SU-DHL-6 (cell line): ENCODE results near the gene HHAT.

Experiments used
- H2AFZ ChIP-seq: fragments of 200-600 bp; sonication (generic); 2 replicates; pipeline ENCODE4 v1.6.1; 2014; ENCODE audit warnings: low read depth, mild to moderate bottlenecking, moderate library complexity, mixed read lengths, antibody characterized with exemption, low read length; ENCODE audit not compliant: severe bottlenecking
- H3F3A ChIP-seq: fragments of 200-600 bp; shearing (Covaris generic); 2 replicates; pipeline ENCODE4 v1.6.0; 2016; ENCODE audit warnings: antibody characterized with exemption, mild to moderate bottlenecking; ENCODE audit not compliant: insufficient read depth
- H3K27ac ChIP-seq: fragments of 200-600 bp; sonication (generic); 2 replicates; pipeline ENCODE4 v1.5.1; 2016; ENCODE audit warnings: low read depth, mild to moderate bottlenecking, low read length, moderate library complexity, mixed read lengths
- H3K27me3 ChIP-seq: fragments of 200-600 bp; sonication (generic), shearing (Covaris generic); 2 replicates; pipeline ENCODE4 v1.6.0; 2014; ENCODE audit warnings: mild to moderate bottlenecking, low read length
- H3K36me3 ChIP-seq: fragments of 200-600 bp; sonication (generic); 2 replicates; pipeline ENCODE4 v1.6.1; 2014; ENCODE audit warnings: mild to moderate bottlenecking, low read length, mixed read lengths
- H3K4me2 ChIP-seq: fragments of 300-600, 200-600 bp; shearing (Covaris generic), sonication (generic); 2 replicates; pipeline ENCODE4 v1.6.0; 2014; ENCODE audit warnings: low read length, low read depth, mild to moderate bottlenecking; ENCODE audit not compliant: poor library complexity, severe bottlenecking
- H3K4me3 ChIP-seq: fragments of 200-600 bp; sonication (generic); 2 replicates; pipeline ENCODE4 v1.5.1; 2014; ENCODE audit warnings: antibody characterized with exemption, low read length, mild to moderate bottlenecking, mixed read lengths; ENCODE audit not compliant: insufficient read depth, poor library complexity, severe bottlenecking
- H3K79me2 ChIP-seq: fragments of 200-600 bp; sonication (generic); 2 replicates; pipeline ENCODE4 v1.6.1; 2014; ENCODE audit warnings: mild to moderate bottlenecking, low read length, moderate library complexity; ENCODE audit not compliant: insufficient read depth
- H3K9ac ChIP-seq: fragments of 200-600 bp; sonication (generic); 2 replicates; pipeline ENCODE4 v1.7.0; 2014; ENCODE audit warnings: mild to moderate bottlenecking, low read length
- H3K9me2 ChIP-seq: fragments of 200-600 bp; sonication (generic); replicated peaks from 2 replicates; pipeline ENCODE4 v1.6.1; 2014; ENCODE audit warnings: low read length; ENCODE audit not compliant: insufficient read depth
- H3K9me3 ChIP-seq: fragments of 200-600 bp; sonication (generic); 2 replicates; pipeline ENCODE4 v1.6.1; 2014; ENCODE audit warnings: low read length, mixed read lengths; ENCODE audit not compliant: insufficient read depth
- H4K20me1 ChIP-seq: fragments of 200-600 bp; sonication (generic); 2 replicates; pipeline ENCODE4 v1.6.1; 2014; ENCODE audit warnings: low read depth, mild to moderate bottlenecking, antibody characterized with exemption, low read length, moderate library complexity, mixed read lengths
- CTCF ChIP-seq: fragments of 200-600 bp; sonication (generic); IDR thresholded peaks from one replicate; pipeline ENCODE4 v1.5.1; 2017; ENCODE audit warnings: antibody characterized with exemption, mild to moderate bottlenecking, low read length, moderate library complexity; ENCODE audit not compliant: insufficient read depth, poor library complexity, severe bottlenecking
- EZH2phosphoT487 ChIP-seq: fragments of 200-600 bp; sonication (generic), shearing (Covaris generic); conservative IDR thresholded peaks from 2 replicates; pipeline ENCODE4 v1.6.1; 2018; ENCODE audit warnings: mild to moderate bottlenecking, antibody characterized with exemption, low read length, moderate library complexity, mixed read lengths

HHAT gene

GRCh38 chr1:210684466-210685294, 356.0 kb downstream of the HHAT start:
- no peaks in the 10 kb centered on the region for H3F3A ChIP-seq
- H3K27ac ChIP-seq = no peak overlapping the region
- no peak for TF ChIP-seq EZH2phosphoT487
- H3K4me3 ChIP-seq = no peak overlapping the region
- no peaks in the 10 kb centered on the region for H3K79me2 ChIP-seq
- no peak overlapping the region for H3K4me2 ChIP-seq
- H4K20me1 ChIP-seq = no peaks in the 10 kb centered on the region
- H3K9me2 ChIP-seq = no peaks in the 10 kb centered on the region
- no peak overlapping the region for H2AFZ ChIP-seq
- no peaks in the 10 kb centered on the region for H3K27me3 ChIP-seq
- no peaks in the 10 kb centered on the region for H3K36me3 ChIP-seq
- H3K9me3 ChIP-seq = no peaks in the 10 kb centered on the region
- H3K9ac ChIP-seq = no peak overlapping the region

GRCh38 chr1:210685295-210685650, 356.6 kb downstream of the HHAT start:
- TF ChIP-seq CTCF (no peak), EZH2phosphoT487 (no peak)
- Histone ChIP-seq H3K9me2 (no peaks in the 10 kb centered on the region), H3K36me3 (no peaks in the 10 kb centered on the region), H3K9ac (no peak overlapping the region), H3K79me2 (no peaks in the 10 kb centered on the region), H3K4me2 (no peak overlapping the region), H3K27ac (no peak overlapping the region), H3F3A (no peaks in the 10 kb centered on the region), H3K27me3 (no peaks in the 10 kb centered on the region), H2AFZ (no peak overlapping the region), H3K4me3 (no peak overlapping the region), H3K9me3 (no peaks in the 10 kb centered on the region), H4K20me1 (no peaks in the 10 kb centered on the region)

GRCh38 chr1:210686841-210687240, 358.1 kb downstream of the HHAT start:
- Histone ChIP-seq H3K4me3 (no peak overlapping the region), H3K9me2 (no peaks in the 10 kb centered on the region), H3K9ac (no peak overlapping the region), H3K9me3 (no peaks in the 10 kb centered on the region), H3K4me2 (no peak overlapping the region), H3F3A (no peaks in the 10 kb centered on the region), H3K36me3 (no peaks in the 10 kb centered on the region), H3K27ac (no peak overlapping the region), H3K79me2 (no peaks in the 10 kb centered on the region), H3K27me3 (no peaks in the 10 kb centered on the region), H4K20me1 (no peaks in the 10 kb centered on the region), H2AFZ (no peak overlapping the region)
- TF ChIP-seq CTCF = no peak
- no peak for TF ChIP-seq EZH2phosphoT487

GRCh38 chr1:210687582-210688279, 359.0 kb downstream of the HHAT start:
- Histone ChIP-seq H3K36me3 (no peaks in the 10 kb centered on the region), H4K20me1 (no peaks in the 10 kb centered on the region), H3K9ac (no peak overlapping the region), H3K27ac (no peak overlapping the region), H3F3A (no peaks in the 10 kb centered on the region), H3K9me2 (no peaks in the 10 kb centered on the region), H3K4me2 (no peak overlapping the region), H3K27me3 (no peaks in the 10 kb centered on the region), H3K79me2 (no peaks in the 10 kb centered on the region), H2AFZ (no peak overlapping the region), H3K4me3 (no peak overlapping the region), H3K9me3 (no peaks in the 10 kb centered on the region)
- no peak for TF ChIP-seq EZH2phosphoT487
